GM19328 (cell line): ENCODE measurements around the gene STAP2.
A peak's percentile ranks its signal among the peaks of the same experiment; 100 is the strongest.
"Not testable (repeated sequence)": the region's sequence is repeated elsewhere in the genome, so short reads cannot be mapped to it uniquely, and the experiment has no call there.

Source experiments
- ATAC-seq: cut with Tn5 transposase; IDR thresholded peaks from one replicate; pipeline ENCODE4 v1.9.1; 2021; ENCODE audit warnings: mild to moderate bottlenecking, moderate library complexity; ENCODE audit not compliant: unreplicated experiment

The STAP2 gene

GRCh38 chr19:4358709-4359626, 20.3 kb upstream of the STAP2 start:
- no peak for ATAC-seq

DNA sequence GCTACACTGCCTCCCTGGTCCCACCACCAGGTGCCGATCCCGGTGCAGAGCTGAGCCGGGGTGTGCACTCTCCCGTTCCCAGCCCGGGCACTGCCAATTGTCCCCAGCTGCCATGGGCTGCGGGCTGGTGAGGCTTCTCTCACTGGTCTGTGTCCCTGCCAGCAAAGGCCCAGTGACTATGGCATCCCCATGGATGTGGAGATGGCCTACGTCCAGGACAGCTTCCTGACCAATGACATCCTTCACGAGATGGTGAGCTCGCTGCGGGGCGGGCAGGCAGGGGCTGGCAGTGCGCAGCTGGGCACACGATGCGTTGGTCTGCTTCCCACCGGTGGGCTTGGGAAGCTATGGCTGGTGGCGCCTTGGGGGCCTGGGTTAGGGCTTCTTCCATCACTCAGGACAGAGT, 19.3 kb upstream of the STAP2 start:
- ATAC-seq = no peak

DNA sequence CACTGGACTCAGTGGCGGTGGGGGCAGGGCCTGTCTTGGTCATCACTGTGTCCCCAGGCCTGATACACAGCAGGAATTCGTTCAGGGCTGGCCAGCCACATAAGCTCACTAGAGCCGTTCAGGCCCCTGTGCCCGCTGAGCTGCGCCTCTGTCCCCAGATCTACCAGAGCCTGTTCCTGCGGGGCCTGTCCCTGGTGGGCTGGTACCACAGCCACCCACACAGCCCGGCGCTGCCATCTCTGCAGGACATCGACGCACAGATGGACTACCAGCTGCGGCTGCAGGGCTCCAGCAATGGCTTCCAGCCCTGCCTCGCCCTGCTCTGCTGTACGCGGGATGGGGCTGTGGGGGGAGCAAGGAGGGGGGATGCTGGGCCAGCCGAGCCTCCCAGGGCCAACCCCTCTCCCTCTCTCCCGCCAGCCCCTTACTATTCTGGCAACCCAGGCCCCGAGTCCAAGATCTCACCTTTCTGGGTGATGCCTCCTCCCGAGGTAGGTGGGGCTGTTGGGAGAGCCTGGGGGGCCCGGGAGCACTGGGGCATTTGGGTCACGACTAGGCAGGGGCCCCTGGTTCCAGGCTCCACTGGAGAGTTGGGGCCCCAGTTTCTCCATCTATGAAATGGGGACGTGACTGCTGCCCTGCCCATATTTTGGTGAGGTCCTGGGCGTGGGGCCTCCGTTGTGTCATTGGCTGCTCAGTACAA, 18.6 kb upstream of the STAP2 start:
- no peak for ATAC-seq

GRCh38 chr19:4354897-4355296, 16.3 kb upstream of the STAP2 start:
- no peak for ATAC-seq

- no peak for ATAC-seq
Measured at GRCh38 chr19:4354282-4354681, 15.7 kb upstream of the STAP2 start.

DNA sequence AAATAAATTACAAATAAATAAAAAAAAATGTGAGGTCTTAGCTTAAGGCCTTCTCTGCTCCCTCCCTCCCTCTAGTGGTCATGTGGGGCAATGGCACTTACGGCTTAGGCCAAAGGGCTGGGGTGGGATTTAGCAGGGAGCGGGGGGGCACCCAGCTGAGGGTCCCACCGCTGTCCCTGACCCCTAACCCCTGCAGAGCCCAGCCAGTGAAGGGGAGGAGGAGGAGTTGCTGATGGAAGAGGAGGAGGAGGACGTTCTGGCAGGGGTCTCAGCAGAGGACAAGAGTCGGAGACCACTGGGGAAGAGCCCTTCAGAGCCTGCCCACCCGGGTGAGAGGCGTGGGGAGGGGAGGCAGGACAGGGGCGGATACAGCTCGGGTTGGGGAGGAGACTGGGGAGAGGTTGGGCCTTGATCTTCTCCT, 14.1 kb upstream of the STAP2 start:
- ATAC-seq = no peak

DNA sequence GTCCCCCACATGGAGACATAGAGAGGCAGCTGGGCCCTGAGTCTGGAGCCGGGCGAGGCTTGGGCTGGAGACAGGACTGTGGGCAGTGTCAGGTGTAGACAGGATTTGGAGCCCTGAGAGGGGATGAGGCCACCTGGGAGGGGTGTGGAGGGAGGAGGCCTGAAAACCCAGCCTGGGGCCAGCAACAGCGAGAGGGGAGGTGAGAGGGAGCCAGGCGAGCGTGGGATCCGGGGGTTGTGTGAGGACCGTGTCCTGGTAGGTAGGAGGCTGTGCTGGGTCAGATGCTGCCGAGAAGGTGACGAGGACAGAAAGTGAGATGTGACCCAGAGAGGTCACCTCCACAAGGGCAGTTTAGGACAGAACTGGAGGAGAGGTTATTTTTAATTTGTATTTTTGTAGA, 12.1 kb upstream of the STAP2 start:
- no peak for ATAC-seq

GRCh38 chr19:4350111-4350510, 11.5 kb upstream of the STAP2 start:
- ATAC-seq = no peak

- not testable (repeated sequence) for ATAC-seq
Measured at GRCh38 chr19:4349225-4349624, 10.6 kb upstream of the STAP2 start.

GRCh38 chr19:4347521-4347920, 8.9 kb upstream of the STAP2 start:
- no peak for ATAC-seq

- ATAC-seq = no peak
Measured at GRCh38 chr19:4346020-4346383, 7.4 kb upstream of the STAP2 start.

DNA sequence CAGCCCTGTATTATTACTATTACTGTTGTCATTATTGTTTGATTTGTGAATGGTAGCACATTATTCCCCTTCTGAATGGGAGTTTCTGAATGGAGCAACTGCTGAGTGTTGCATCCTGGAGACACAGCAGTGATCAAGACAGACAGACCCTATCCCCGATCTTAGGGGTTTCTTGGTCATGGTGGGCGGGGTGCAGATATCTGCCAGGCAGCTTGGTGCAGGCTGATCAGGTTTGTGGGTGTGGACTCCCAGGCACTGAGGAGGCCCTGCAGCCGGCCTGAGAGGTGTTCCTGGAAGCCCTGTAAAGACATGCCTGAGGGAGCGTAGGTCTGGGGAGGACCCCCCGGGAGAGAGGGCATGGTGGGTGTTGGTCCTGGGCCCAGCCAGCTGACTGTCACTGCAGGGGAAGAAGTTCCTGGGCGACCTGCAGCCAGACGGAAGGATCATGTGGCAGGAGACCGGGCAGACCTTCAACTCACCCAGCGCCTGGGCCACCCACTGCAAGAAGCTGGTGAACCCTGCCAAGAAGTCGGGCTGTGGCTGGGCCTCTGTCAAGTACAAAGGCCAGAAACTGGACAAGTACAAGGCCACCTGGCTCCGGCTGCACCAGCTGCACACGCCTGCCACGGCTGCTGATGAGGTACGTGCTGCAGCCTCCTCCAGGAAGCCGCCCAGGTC, 6.9 kb upstream of the STAP2 start:
- no peak for ATAC-seq

DNA sequence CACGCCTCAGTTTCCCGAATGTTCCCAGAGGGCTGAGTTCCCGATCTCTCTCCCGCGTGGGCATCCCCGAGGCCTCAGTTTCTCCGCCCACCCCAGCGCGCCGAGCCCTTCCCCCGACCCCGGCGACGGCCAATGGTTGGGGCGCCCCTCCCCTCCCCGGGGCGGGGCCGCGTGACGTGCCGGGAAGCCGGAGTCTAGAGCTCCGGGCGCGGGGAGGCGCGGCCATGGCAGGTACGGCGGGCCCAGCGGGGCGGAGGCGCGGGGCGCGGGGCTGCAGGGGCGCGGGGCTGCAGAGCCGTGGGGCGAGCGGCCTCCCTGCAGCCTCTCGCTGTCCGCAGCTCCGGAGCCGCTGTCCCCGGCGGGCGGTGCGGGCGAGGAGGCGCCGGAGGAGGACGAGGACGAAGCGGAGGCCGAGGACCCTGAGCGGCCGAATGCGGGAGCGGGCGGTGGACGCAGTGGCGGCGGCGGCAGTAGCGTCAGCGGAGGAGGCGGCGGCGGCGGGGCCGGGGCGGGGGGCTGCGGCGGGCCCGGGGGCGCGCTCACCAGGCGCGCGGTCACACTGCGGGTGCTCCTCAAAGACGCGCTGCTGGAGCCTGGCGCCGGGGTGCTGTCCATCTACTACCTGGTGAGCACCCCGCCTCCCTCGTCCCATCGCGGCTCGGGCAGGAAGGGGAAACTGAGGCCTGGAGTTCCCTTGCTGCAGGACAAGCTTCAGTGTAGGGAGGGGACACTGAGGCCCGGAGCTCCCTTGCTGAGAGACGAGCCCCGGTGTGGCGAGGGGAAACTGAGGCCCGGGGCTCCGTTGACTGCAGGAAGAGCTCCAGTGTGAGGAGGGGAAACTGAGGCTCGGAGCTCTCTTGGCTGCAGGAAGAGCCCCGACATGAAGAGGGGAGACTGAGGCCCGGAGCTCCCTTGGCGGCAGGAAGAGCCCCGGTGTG, 5.0 kb upstream of the STAP2 start, which contains the start of gene MPND:
MPND (plus strand) TSS at position 193 of the 938 bp plus-strand sequence; CDS start at position 225, 32 bp downstream.
- ATAC-seq = peak; percentile 45

GRCh38 chr19:4342615-4343369, 4.2 kb upstream of the STAP2 start:
- ATAC-seq = peak; percentile 89

GRCh38 chr19:4342314-4342614, 3.6 kb upstream of the STAP2 start:
- ATAC-seq = no peak

DNA sequence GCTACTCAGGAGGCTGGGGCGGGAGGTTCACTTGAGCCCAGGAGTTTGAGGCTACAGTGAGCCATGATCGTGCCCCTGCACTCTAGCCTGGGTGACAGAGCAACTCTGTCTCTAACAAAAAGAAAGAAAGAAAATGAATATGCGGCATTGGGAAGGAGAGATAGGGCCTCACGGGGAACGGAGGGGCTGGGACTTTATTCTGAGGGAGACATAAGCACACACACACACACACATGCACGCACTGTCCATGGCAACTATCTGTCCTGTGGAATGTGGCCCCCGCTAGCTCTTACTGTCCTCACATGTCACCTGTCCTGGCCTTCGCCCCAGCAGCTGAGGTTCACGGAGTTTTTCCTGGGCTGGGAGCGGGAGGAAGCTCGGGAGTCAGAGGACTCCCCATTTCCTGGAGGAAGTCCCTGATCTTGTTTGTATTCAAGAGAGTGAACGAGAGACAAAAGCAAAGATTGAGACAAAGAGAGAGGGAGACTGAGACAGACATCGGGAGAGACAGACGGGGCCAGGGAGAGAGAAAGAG, 654 bp downstream of the STAP2 start:
- no peak for ATAC-seq

DNA sequence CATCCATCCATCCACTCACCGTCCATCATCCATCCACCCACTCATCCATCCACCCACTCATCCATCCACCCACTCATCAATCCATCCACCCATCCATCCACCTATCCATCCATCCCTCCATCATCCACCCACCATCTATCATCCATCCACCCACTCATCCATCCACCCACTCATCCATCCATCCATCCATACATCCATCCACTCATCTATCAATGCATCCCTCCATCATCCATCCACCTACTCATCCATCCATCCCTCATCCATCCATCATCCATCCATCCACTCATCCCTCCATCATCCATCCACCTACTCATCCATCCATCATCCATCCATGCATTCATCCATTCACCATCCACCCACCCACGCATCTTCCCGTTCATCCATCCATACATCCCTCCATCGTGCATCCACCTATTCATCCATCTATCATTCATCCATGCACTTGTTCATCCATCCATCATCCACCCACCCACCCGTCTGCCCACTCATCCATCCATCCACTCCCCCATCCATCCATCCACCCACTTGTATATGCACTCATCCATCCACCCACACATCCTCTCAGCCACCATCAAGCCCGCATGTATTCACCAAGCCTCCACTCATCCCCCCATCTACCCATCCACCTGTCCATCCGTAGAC, 3.6 kb downstream of the STAP2 start:
- no peak for ATAC-seq

- ATAC-seq = no peak
Measured at GRCh38 chr19:4329858-4330257, 8.8 kb downstream of the STAP2 start.
